ENCODE results near the gene OXCT2. TPM values are rescaled to one million over a fixed set of nuclear protein-coding genes. Genes with fewer than 3 reads are reported as not detected.

Gene OXCT2
- total and polyA plus RNA-seq, 9 of the 15 experiments (the other 6 are each of a cell fraction or from before 2014, with no cell fraction given), result 0.08 to 0.64 (median 0.22) TPM; not detected in 2

DNA sequence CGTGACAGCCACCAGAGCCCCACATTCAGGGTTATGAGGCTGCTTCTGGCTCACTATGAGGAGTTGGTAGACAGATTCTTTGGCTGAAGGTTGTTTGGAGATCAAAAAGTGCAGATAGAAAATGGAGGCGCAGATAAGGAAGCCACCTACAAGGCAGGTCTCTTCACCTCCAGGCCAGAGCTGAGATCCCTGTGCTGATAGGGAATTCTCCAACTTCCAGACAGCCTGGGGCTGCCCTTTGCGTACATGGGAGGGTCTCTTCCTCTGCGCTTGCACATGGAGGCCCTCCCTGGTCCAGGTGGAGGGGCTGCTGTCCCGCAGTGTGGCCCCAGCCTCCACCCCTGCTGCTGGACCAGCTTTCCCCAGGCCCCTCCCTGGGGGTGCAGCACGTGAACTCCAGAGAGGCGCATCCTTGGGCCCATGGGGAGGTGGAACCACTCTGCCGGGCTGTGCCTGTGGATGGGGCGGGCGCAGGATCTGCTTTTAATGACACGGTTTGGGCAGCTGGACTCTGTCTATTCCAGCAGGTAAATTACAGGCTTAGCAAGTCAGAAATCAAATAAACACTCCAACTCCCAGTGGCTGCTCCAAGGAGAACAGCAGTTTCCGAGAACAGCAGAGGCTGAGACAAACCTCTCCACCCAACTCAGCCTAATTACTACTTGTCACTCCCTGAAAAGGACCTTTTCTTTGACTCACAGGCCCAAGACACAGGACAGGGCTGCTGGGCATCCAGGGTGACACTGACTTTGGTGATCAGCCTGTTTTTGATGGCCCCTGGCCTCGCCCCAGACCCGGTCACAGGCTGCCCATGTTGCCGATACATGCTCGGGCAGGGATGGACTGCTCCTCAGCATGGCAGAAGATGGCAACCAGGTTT is 12.4 kb downstream of the OXCT2 start:
- Histone ChIP-seq H3K4me2 (ENCODE audit: insufficient read depth, low read length) (no peak overlapping the region), H3K27ac (ENCODE audit: extremely low read depth, low read depth, low read length) (no peak overlapping the region), H3K9me1 (ENCODE audit: control insufficient read depth, insufficient read depth, low read length) (no peaks in the 10 kb centered on the region), H3K4me3 (no peak overlapping the region), H2AFZ (ENCODE audit: low read depth, low read length) (no peak overlapping the region), H3K27me3 (ENCODE audit: control insufficient read depth in 2 of 2, insufficient read depth in 2 of 2, low read length in 2 of 2) (no peaks in the 10 kb centered on the region), H3K4me1 (replicated peaks in 1 of 2; ENCODE audit: control insufficient read depth in 2 of 2, insufficient read depth in 2 of 2, low read length in 2 of 2) (peaks cover 3 to 23% of the 10 kb centered on the region in 2 experiments; a peak in 3 of 5 replicates), H3K9ac (ENCODE audit: insufficient read depth in 1 of 2, low read depth in 2 of 2, low read length in 2 of 2) (no peak overlapping the region), H3K9me3 (replicated peaks; ENCODE audit: control insufficient read depth, insufficient read depth, low read depth, low read length) (no peaks in the 10 kb centered on the region), H3K36me3 (ENCODE audit: control insufficient read depth, insufficient read depth, low read length) (peaks cover 46% of the 10 kb centered on the region; the same call in 2 of the 3 replicates), H4K20me1 (replicated peaks; ENCODE audit: control insufficient read depth, insufficient read depth, low read length) (no peaks in the 10 kb centered on the region; the same call in 1 of the 2 replicates), H3K79me2 (ENCODE audit: control insufficient read depth, insufficient read depth, low read length) (no peaks in the 10 kb centered on the region)
- no TSS peak for BruUV-seq (replicated peaks)
- no peak for ATAC-seq
- WGBS (ENCODE audit: insufficient coverage, low coverage, missing lambda C conversion rate), result 95% methylated on average over 15 of the region's 16 CpGs
- in situ Hi-C loops (cut with MboI) (no loop called here), intact Hi-C loops (cut with micrococcal nuclease) (no loop called here)
- no peak for DNase-seq (ENCODE audit: extremely low read depth in 1 of 4, low spot score in 3 of 4)
- ChIA-PET CTCF (ENCODE audit: low intra/inter-chr PET ratio) (no interaction called here), POLR2A (interaction anchor here (0.6 to 0.8 kb wide), 4 partner anchors 20 to 240 kb away, joined by 3 to 4 read pairs (median 3); partner anchors contain the start of gene PPIE)
- no peak for FAIRE-seq
- no peak for TF ChIP-seq TEAD2 (tag; IDR thresholded peaks at IDR 0.05)
- TF ChIP-seq JUND (IDR thresholded peaks at IDR 0.05; ENCODE audit: borderline replicate concordance, low read depth, low read length), result no peak
- no peak for TF ChIP-seq JUND (tag; IDR thresholded peaks at IDR 0.05; ENCODE audit: borderline replicate concordance, low read depth, low read length)
- TF ChIP-seq TCF7 (IDR thresholded peaks at IDR 0.05; ENCODE audit: borderline replicate concordance), result no peak
- TF ChIP-seq MBD2 (IDR thresholded peaks at IDR 0.05; ENCODE audit: borderline replicate concordance, low read depth), result no peak
- TF ChIP-seq TBP (optimal IDR thresholded peaks at IDR 0.05; ENCODE audit: low read depth, low read length), result no peak
- TF ChIP-seq NR4A1 (CRISPR knock-in tag; IDR thresholded peaks at IDR 0.05), result no peak
- no peak for TF ChIP-seq NR4A1 (tag; IDR thresholded peaks at IDR 0.05)
- TF ChIP-seq RBM25 (IDR thresholded peaks at IDR 0.05; ENCODE audit: low read depth, low read length, severe bottlenecking), result no peak
- TF ChIP-seq ELF2 (CRISPR knock-in tag; IDR thresholded peaks at IDR 0.05), result no peak
- TF ChIP-seq ZC3H8 (IDR thresholded peaks at IDR 0.05), result no peak
- TF ChIP-seq, protein P1, sequence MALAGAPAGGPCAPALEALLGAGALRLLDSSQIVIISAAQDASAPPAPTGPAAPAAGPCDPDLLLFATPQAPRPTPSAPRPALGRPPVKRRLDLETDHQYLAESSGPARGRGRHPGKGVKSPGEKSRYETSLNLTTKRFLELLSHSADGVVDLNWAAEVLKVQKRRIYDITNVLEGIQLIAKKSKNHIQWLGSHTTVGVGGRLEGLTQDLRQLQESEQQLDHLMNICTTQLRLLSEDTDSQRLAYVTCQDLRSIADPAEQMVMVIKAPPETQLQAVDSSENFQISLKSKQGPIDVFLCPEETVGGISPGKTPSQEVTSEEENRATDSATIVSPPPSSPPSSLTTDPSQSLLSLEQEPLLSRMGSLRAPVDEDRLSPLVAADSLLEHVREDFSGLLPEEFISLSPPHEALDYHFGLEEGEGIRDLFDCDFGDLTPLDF (CRISPR knock-in tag; IDR thresholded peaks at IDR 0.05), result no peak
- no peak for TF ChIP-seq IFI16 (CRISPR knock-in tag; IDR thresholded peaks at IDR 0.05)
- TF ChIP-seq, protein P2, sequence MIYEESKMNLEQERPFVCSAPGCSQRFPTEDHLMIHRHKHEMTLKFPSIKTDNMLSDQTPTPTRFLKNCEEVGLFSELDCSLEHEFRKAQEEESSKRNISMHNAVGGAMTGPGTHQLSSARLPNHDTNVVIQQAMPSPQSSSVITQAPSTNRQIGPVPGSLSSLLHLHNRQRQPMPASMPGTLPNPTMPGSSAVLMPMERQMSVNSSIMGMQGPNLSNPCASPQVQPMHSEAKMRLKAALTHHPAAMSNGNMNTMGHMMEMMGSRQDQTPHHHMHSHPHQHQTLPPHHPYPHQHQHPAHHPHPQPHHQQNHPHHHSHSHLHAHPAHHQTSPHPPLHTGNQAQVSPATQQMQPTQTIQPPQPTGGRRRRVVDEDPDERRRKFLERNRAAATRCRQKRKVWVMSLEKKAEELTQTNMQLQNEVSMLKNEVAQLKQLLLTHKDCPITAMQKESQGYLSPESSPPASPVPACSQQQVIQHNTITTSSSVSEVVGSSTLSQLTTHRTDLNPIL (CRISPR knock-in tag; IDR thresholded peaks at IDR 0.05), result no peak
- TF ChIP-seq ZNF316 (IDR thresholded peaks at IDR 0.05), result no peak

All from K562 (cell line).